GM12878 (cell line): Measurements from ENCODE around the gene RSPH1. TPM values are rescaled to one million over a fixed set of nuclear protein-coding genes. Genes with fewer than 3 reads are reported as not detected.

Experiments used
- CBFB ChIP-seq: IDR thresholded peaks from 2 replicates; pipeline ENCODE4 v1.6.1; 2016; ENCODE audit warnings: antibody characterized with exemption, low read depth
- JUND ChIP-seq: IDR thresholded peaks from 2 replicates; pipeline ENCODE4 v1.6.1; 2012; ENCODE audit warnings: low read depth, mild to moderate bottlenecking, low read length, improper control_type of control experiment, moderate library complexity
- KLF5 ChIP-seq: fragments of 450-650 bp; IDR thresholded peaks from 2 replicates; pipeline ENCODE4 v1.6.1; 2014; ENCODE audit warnings: mild to moderate bottlenecking; ENCODE audit not compliant: partially characterized antibody
- LARP7 ChIP-seq: fragments of 450-650 bp; IDR thresholded peaks from 2 replicates; pipeline ENCODE4 v1.6.1; 2017; ENCODE audit warnings: mild to moderate bottlenecking
- NFXL1 ChIP-seq: fragments of 450-650 bp; IDR thresholded peaks from 2 replicates; pipeline ENCODE4 v1.6.1; 2017; ENCODE audit warnings: antibody characterized with exemption, mild to moderate bottlenecking, borderline replicate concordance
- PAX8 ChIP-seq: fragments of 450-650 bp; IDR thresholded peaks from 2 replicates; pipeline ENCODE4 v1.6.1; 2017; ENCODE audit warnings: mild to moderate bottlenecking, moderate library complexity
- RELA ChIP-seq: fragments of 450-650 bp; IDR thresholded peaks from 2 replicates; pipeline ENCODE4 v1.8.0; 2014; ENCODE audit warnings: borderline replicate concordance; ENCODE audit not compliant: partially characterized antibody
- polyA plus RNA-seq, 11 experiments: library from polyadenylated mRNA; depleted of rRNA in 4 of 11; unstranded in 6 of 11; stranded (reverse) in 5 of 11; fragments of >200 nt; fragmentation: Nextera tagmentation in 4 of 11; fragmentation: Illumina TruSeq in 1 of 11; extraction: Ambion mirVana in 4 of 11; extraction: Trizol in 1 of 11; gene quantifications; 1 replicate in 1 of 11; 2 replicates in 10 of 11; pipeline versions ENCODE4 v1.2.1 to v1.2.3, GENCODE V29; 2011 to 2016; ENCODE audit warnings: inconsistent platforms in 2 of 11, missing spikeins in 2 of 11, low read depth in 1 of 11
- total RNA-seq, 4 experiments: library from RNA; depleted of rRNA in 3 of 4; stranded (reverse); fragments of >200 nt in 3 of 4; fragmentation: Illumina TruSeq in 1 of 4; extraction: Trizol in 1 of 4; gene quantifications; 2 replicates each; pipeline versions ENCODE4 v1.2.1 to v1.2.3, GENCODE V29; 2013 to 2021
- TF ChIP-seq, protein P1 (sequence below): IDR thresholded peaks from 2 replicates; pipeline ENCODE4 v1.6.1; 2012; ENCODE audit warnings: low read depth, low read length, improper control_type of control experiment
- TF ChIP-seq, protein P2 (sequence below): fragments of 450-650 bp; IDR thresholded peaks from 2 replicates; pipeline ENCODE4 v1.6.1; 2018; ENCODE audit warnings: borderline replicate concordance, mild to moderate bottlenecking; ENCODE audit not compliant: partially characterized antibody
- TF ChIP-seq, protein P3 (sequence below), 3 experiments: IDR thresholded peaks in 2 of 3; conservative IDR thresholded peaks in 1 of 3; 2 replicates each; pipeline ENCODE4 v1.5.1; 2011; ENCODE audit warnings: low read depth in 3 of 3, low read length in 3 of 3, mild to moderate bottlenecking in 3 of 3, control low read depth in 2 of 3, moderate library complexity in 2 of 3, inconsistent platforms in 1 of 3, mixed read lengths in 1 of 3; ENCODE audit not compliant: control insufficient read depth in 2 of 3, insufficient read depth in 1 of 3; ENCODE audit errors: extremely low read depth in 1 of 3
- TF ChIP-seq, protein P4 (sequence below): fragments of 450-650 bp; IDR thresholded peaks from 2 replicates; pipeline ENCODE4 v1.6.1; 2014; ENCODE audit warnings: mild to moderate bottlenecking
- TF ChIP-seq, protein P5 (sequence below): fragments of 450-650 bp; formaldehyde crosslinking; IDR thresholded peaks from 2 replicates; pipeline ENCODE4 v1.4.0; 2022; ENCODE audit warnings: mild to moderate bottlenecking, moderate library complexity
- TF ChIP-seq, protein P6 (sequence below): fragments of 150-350 bp; IDR thresholded peaks from 2 replicates; pipeline ENCODE4 v1.6.1; 2014; ENCODE audit warnings: mild to moderate bottlenecking, low read depth, low read length
- TF ChIP-seq, protein P7 (sequence below): IDR thresholded peaks from 2 replicates; pipeline ENCODE4 v1.6.1; 2011; ENCODE audit warnings: borderline replicate concordance, low read depth, mild to moderate bottlenecking, moderate library complexity, low read length; ENCODE audit not compliant: insufficient read depth, poor library complexity, severe bottlenecking

RSPH1 gene
- total and polyA plus RNA-seq, 10 of the 15 experiments (the other 5 are each of a cell fraction or from before 2014, with no cell fraction given), result 0.11 to 1.4 (median 0.38) TPM

DNA sequence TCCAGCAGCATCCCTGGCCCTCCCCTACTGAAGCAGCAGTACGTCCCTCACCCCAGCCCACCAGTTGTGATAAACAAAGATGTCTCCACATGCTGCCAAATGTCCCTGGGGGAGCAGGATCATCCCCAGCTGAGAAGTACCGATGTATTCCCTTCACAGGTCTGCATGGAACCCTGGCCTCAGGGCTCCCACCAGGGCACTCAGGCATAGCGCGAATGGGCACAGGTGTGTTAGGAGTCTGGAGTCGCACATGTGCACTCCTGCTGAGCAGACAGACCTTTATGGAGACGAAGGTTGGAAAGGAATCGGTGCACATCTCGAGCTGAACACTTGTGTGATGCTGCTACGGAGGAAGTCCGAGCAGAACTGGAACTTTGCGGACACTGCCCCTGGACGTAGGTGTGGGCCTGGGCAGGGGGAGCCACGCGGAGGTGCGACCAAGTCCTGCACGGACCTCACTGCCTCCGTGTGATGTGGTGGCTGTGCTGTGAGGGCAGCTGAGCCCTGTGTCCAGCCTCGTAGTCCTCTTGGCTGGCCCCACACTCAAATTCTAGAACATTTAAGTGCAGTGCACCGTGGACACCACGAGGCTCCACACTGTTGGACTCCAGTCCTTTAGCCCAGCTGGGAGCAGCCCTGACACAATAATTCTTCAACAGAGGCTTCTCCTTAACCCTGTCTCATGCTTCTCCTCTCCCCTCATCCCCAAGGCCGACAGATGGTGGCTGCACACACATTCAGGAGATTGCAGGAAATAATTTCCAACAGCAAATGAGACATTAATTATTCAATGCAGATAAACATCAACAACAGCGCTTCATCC is 43.4 kb downstream of the RSPH1 start (continued):
- TF ChIP-seq, protein P1, sequence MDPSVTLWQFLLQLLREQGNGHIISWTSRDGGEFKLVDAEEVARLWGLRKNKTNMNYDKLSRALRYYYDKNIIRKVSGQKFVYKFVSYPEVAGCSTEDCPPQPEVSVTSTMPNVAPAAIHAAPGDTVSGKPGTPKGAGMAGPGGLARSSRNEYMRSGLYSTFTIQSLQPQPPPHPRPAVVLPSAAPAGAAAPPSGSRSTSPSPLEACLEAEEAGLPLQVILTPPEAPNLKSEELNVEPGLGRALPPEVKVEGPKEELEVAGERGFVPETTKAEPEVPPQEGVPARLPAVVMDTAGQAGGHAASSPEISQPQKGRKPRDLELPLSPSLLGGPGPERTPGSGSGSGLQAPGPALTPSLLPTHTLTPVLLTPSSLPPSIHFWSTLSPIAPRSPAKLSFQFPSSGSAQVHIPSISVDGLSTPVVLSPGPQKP, result no peak
- TF ChIP-seq, protein P2, sequence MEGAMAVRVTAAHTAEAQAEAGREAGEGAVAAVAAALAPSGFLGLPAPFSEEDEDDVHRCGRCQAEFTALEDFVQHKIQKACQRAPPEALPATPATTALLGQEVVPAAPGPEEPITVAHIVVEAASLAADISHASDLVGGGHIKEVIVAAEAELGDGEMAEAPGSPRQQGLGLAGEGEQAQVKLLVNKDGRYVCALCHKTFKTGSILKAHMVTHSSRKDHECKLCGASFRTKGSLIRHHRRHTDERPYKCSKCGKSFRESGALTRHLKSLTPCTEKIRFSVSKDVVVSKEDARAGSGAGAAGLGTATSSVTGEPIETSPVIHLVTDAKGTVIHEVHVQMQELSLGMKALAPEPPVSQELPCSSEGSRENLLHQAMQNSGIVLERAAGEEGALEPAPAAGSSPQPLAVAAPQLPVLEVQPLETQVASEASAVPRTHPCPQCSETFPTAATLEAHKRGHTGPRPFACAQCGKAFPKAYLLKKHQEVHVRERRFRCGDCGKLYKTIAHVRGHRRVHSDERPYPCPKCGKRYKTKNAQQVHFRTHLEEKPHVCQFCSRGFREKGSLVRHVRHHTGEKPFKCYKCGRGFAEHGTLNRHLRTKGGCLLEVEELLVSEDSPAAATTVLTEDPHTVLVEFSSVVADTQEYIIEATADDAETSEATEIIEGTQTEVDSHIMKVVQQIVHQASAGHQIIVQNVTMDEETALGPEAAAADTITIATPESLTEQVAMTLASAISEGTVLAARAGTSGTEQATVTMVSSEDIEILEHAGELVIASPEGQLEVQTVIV, result no peak
- TF ChIP-seq RELA, result no peak
- TF ChIP-seq PAX8, result no peak
- no peak for TF ChIP-seq CBFB
- TF ChIP-seq JUND, result no peak
- no peak for TF ChIP-seq LARP7
- no peak for TF ChIP-seq NFXL1
- TF ChIP-seq, protein P3, sequence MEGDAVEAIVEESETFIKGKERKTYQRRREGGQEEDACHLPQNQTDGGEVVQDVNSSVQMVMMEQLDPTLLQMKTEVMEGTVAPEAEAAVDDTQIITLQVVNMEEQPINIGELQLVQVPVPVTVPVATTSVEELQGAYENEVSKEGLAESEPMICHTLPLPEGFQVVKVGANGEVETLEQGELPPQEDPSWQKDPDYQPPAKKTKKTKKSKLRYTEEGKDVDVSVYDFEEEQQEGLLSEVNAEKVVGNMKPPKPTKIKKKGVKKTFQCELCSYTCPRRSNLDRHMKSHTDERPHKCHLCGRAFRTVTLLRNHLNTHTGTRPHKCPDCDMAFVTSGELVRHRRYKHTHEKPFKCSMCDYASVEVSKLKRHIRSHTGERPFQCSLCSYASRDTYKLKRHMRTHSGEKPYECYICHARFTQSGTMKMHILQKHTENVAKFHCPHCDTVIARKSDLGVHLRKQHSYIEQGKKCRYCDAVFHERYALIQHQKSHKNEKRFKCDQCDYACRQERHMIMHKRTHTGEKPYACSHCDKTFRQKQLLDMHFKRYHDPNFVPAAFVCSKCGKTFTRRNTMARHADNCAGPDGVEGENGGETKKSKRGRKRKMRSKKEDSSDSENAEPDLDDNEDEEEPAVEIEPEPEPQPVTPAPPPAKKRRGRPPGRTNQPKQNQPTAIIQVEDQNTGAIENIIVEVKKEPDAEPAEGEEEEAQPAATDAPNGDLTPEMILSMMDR (IDR thresholded peaks at IDR 0.05 in 2 of 3, conservative IDR thresholded peaks at IDR 0.05 in 1 of 3; ENCODE audit: control insufficient read depth in 2 of 3, extremely low read depth in 1 of 3, insufficient read depth in 1 of 3, low read depth in 3 of 3, low read length in 3 of 3), result no peak
- TF ChIP-seq, protein P4, sequence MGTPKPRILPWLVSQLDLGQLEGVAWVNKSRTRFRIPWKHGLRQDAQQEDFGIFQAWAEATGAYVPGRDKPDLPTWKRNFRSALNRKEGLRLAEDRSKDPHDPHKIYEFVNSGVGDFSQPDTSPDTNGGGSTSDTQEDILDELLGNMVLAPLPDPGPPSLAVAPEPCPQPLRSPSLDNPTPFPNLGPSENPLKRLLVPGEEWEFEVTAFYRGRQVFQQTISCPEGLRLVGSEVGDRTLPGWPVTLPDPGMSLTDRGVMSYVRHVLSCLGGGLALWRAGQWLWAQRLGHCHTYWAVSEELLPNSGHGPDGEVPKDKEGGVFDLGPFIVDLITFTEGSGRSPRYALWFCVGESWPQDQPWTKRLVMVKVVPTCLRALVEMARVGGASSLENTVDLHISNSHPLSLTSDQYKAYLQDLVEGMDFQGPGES, result no peak
- TF ChIP-seq, protein P5, sequence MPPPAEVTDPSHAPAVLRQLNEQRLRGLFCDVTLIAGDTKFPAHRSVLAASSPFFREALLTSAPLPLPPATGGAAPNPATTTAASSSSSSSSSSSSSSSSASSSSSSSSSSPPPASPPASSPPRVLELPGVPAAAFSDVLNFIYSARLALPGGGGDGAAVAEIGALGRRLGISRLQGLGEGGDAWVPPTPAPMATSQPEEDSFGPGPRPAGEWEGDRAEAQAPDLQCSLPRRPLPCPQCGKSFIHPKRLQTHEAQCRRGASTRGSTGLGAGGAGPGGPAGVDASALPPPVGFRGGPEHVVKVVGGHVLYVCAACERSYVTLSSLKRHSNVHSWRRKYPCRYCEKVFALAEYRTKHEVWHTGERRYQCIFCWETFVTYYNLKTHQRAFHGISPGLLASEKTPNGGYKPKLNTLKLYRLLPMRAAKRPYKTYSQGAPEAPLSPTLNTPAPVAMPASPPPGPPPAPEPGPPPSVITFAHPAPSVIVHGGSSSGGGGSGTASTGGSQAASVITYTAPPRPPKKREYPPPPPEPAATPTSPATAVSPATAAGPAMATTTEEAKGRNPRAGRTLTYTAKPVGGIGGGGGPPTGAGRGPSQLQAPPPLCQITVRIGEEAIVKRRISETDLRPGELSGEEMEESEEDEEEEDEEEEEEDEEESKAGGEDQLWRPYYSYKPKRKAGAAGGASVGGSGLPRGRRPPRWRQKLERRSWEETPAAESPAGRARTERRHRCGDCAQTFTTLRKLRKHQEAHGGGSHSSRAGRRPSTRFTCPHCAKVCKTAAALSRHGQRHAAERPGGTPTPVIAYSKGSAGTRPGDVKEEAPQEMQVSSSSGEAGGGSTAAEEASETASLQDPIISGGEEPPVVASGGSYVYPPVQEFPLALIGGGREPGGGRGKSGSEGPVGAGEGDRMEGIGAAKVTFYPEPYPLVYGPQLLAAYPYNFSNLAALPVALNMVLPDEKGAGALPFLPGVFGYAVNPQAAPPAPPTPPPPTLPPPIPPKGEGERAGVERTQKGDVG (CRISPR knock-in tag), result no peak
- no peak for TF ChIP-seq KLF5
- TF ChIP-seq, protein P6, sequence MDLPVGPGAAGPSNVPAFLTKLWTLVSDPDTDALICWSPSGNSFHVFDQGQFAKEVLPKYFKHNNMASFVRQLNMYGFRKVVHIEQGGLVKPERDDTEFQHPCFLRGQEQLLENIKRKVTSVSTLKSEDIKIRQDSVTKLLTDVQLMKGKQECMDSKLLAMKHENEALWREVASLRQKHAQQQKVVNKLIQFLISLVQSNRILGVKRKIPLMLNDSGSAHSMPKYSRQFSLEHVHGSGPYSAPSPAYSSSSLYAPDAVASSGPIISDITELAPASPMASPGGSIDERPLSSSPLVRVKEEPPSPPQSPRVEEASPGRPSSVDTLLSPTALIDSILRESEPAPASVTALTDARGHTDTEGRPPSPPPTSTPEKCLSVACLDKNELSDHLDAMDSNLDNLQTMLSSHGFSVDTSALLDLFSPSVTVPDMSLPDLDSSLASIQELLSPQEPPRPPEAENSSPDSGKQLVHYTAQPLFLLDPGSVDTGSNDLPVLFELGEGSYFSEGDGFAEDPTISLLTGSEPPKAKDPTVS, result no peak
- TF ChIP-seq, protein P7, sequence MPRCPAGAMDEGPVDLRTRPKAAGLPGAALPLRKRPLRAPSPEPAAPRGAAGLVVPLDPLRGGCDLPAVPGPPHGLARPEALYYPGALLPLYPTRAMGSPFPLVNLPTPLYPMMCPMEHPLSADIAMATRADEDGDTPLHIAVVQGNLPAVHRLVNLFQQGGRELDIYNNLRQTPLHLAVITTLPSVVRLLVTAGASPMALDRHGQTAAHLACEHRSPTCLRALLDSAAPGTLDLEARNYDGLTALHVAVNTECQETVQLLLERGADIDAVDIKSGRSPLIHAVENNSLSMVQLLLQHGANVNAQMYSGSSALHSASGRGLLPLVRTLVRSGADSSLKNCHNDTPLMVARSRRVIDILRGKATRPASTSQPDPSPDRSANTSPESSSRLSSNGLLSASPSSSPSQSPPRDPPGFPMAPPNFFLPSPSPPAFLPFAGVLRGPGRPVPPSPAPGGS, result no peak
